NT2/D1 (cell line): ENCODE measurements around the gene ADGRA3.

Experiments
- DNase-seq: peaks from one replicate; pipeline ENCODE4 v3.0.0-alpha.2; 2011; ENCODE audit warnings: low read depth, low spot score
- H3K27me3 ChIP-seq: 2 replicates; pipeline ENCODE4 v1.6.0; 2011; ENCODE audit warnings: mild to moderate bottlenecking; ENCODE audit not compliant: insufficient read length, insufficient read depth
- H3K36me3 ChIP-seq: 2 replicates; pipeline ENCODE4 v1.6.1; 2011; ENCODE audit warnings: mild to moderate bottlenecking, low read length, mixed read lengths; ENCODE audit not compliant: insufficient read depth, insufficient read length
- H3K4me1 ChIP-seq: 2 replicates; pipeline ENCODE4 v1.5.1; 2011; ENCODE audit not compliant: insufficient read depth, insufficient read length
- H3K4me3 ChIP-seq: 2 replicates; pipeline ENCODE4 v1.5.1; 2011; ENCODE audit warnings: low read depth; ENCODE audit not compliant: insufficient read length
- H3K9ac ChIP-seq: 2 replicates; pipeline ENCODE4 v1.6.0; 2011; ENCODE audit warnings: low read depth; ENCODE audit not compliant: insufficient read length
- H3K9me3 ChIP-seq: 2 replicates; pipeline ENCODE4 v1.5.1; 2011; ENCODE audit warnings: mild to moderate bottlenecking, low read length; ENCODE audit not compliant: insufficient read depth
- SUZ12 ChIP-seq: IDR thresholded peaks from 2 replicates; pipeline ENCODE4 v1.6.1; 2011; ENCODE audit not compliant: insufficient read length, insufficient read depth; ENCODE audit errors: extremely low read depth
- YY1 ChIP-seq: IDR thresholded peaks from 2 replicates; pipeline ENCODE4 v1.6.1; 2011; ENCODE audit not compliant: insufficient read length, insufficient read depth
- ZNF274 ChIP-seq: IDR thresholded peaks from 2 replicates; pipeline ENCODE4 v1.6.1; 2011; ENCODE audit warnings: mild to moderate bottlenecking, low read depth, low read length

Gene ADGRA3

DNA sequence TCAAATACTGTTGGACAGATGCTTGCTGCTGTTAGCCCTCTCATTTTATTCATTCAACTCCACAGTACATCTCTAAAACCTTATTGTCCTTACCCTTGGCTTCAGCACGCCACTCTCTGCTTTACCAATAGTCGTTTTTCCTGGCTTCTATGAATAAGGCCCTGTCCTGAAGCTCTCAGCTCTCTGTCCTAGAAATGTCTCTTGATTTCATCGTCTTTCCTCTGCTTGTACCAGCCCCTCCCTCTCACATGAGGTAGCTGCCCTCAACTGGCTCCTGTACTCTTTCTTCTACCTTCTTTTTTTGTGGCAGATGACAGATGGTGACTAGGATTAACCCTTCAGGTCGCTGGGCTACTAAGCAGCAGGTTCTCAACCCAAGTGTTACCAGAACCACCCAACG, 11.4 kb downstream of the ADGRA3 start:
- no peaks in the 10 kb centered on the region for H3K36me3 ChIP-seq
- no peak for DNase-seq
- H3K4me1 ChIP-seq, result peaks cover 9% of the 10 kb centered on the region
- no peaks in the 10 kb centered on the region for H3K9me3 ChIP-seq
- H3K9ac ChIP-seq, result no peak overlapping the region
- TF ChIP-seq YY1 (no peak), SUZ12 (no peak), ZNF274 (no peak)
- no peaks in the 10 kb centered on the region for H3K27me3 ChIP-seq
- no peak overlapping the region for H3K4me3 ChIP-seq

DNA sequence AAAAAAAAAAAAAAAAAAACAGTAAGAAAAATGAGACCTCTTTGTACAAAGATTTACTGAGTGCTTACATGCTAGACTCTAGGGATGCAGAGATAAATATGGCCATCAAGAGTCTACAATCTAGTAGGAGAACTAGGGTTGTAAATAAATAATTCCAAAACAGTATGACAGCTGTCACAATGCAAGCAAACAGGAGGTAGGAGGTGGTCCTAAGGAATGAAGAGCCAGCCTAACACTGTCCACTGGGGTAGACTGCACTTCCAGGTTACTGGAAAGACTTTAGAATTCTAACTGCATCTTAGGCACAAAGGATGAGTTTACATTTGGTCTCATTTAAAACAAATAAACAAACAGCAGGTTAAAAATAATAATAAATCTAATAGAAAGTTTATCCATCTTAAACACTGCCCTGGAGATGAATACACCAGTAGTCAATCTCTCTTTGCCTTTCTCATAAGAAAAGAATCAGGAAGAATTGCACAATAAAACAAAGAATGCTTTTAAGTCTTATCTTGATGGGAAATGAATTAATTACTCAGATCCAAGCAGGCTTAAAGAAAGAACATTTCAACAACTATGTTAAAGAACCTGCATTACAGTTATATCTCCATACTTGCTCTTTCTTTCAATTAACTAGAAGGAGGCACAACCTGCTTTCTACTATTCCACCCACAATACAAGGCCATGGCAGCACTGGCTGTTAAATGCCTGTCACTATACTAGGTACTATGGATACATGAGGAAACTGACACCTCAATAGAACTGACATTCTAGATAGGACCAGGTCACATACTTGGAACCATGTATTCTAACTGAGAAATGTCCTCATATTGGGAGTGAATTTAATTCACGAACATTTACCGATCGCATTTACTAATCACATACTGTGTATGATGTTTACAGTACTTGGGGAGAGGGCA, 12.7 kb downstream of the ADGRA3 start:
- H3K9ac ChIP-seq, result no peak overlapping the region
- H3K36me3 ChIP-seq, result no peaks in the 10 kb centered on the region
- H3K27me3 ChIP-seq, result no peaks in the 10 kb centered on the region
- H3K4me3 ChIP-seq, result no peak overlapping the region
- peaks cover 9% of the 10 kb centered on the region for H3K4me1 ChIP-seq
- TF ChIP-seq ZNF274 (no peak), SUZ12 (no peak), YY1 (no peak)
- no peaks in the 10 kb centered on the region for H3K9me3 ChIP-seq
- no peak for DNase-seq

DNA sequence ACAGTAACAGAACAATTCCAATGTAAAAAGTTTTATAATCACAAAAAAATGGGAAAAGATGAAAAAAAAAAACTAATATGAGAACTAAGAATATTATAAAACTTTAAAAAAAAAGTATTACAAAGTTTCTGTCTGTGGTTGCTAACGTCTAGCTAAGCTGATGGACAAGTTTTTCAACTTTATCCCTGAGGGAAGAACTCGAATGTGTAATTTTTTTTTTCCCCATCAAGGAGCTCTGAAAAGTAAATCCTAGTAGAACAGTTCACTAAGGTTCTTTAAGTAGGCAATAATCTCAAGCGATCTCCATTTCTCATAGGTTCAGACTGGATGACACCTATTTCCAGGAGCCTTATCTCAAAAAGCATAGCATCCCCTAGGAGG, 14.2 kb downstream of the ADGRA3 start:
- no peak for DNase-seq
- no peaks in the 10 kb centered on the region for H3K27me3 ChIP-seq
- no peaks in the 10 kb centered on the region for H3K9me3 ChIP-seq
- no peak overlapping the region for H3K4me3 ChIP-seq
- H3K4me1 ChIP-seq, result peaks cover 9% of the 10 kb centered on the region
- H3K9ac ChIP-seq, result no peak overlapping the region
- H3K36me3 ChIP-seq, result no peaks in the 10 kb centered on the region
- TF ChIP-seq ZNF274 (no peak), SUZ12 (no peak), YY1 (no peak)

DNA sequence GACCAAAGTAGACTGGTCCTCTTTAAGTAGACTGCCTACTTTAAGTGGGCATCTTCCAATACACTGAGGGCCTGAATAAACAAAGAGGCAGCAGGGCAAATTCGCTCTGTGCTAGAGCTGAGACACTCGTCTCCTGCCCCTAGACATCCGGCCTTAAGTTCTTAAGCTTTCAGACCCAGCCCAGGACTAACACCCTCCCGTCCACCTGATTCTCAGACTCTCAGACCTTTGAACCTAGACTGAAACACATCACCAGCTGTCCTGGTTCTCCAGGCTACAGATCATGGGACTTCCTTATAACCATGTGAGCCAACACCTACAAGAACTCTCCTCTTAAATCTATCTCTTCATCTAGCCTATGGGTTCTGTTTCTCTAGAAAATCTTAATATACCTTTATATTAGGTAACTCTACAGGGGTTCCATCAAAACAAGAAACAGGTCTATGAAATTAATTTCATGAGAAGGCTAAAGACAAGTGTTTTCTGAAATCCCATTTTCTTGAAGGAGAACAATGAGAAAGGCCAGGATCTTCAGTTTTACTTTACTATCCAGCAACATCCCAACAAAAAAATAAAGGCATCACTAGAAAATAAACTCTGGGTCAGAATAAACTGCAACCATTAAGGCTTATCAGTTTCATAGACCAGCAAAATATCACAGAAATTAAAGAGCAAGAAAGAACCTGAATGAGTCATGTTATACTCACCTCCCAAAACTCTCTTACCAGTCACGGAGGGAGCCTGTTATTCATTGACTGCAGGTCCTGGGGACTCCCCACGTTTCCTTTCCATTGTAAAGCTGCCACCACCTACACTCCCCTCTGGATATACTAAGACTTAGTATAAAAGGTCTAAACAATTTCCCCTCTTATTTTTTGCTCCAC, 14.8 kb downstream of the ADGRA3 start:
- Histone ChIP-seq H3K27me3 (no peaks in the 10 kb centered on the region), H3K36me3 (peaks cover 1% of the 10 kb centered on the region), H3K4me1 (peaks cover 5% of the 10 kb centered on the region), H3K4me3 (no peak overlapping the region), H3K9ac (no peak overlapping the region), H3K9me3 (no peaks in the 10 kb centered on the region)
- no peak for DNase-seq
- TF ChIP-seq YY1 (no peak), SUZ12 (no peak), ZNF274 (no peak)

DNA sequence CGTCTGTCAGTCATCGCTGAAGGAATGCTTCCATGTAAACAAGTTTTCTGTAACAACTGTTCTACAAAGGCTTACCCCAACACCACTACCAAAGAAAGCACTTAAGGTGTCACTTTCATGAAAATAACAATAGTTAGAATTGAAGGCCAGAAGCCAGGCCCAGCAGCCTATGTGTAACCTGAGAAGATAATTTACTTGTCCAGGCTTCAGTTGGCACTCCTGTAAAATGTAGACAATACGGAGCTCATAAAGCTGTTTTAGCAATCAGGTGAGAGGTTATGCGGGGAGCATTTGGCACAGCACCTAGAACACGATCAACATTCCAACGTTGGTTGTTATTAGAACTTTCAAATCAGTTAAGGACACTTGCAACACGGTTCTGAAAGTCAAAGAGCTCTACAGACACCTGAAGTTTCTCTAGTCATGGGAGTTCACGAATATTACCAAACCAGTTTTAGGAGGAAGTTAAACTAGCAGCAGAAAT, 15.7 kb downstream of the ADGRA3 start:
- no peaks in the 10 kb centered on the region for H3K9me3 ChIP-seq
- no peak overlapping the region for H3K9ac ChIP-seq
- H3K36me3 ChIP-seq, result peaks cover 3% of the 10 kb centered on the region
- H3K4me1 ChIP-seq, result peaks cover 4% of the 10 kb centered on the region
- no peak for DNase-seq
- no peaks in the 10 kb centered on the region for H3K27me3 ChIP-seq
- no peak for TF ChIP-seq ZNF274
- no peak overlapping the region for H3K4me3 ChIP-seq

DNA sequence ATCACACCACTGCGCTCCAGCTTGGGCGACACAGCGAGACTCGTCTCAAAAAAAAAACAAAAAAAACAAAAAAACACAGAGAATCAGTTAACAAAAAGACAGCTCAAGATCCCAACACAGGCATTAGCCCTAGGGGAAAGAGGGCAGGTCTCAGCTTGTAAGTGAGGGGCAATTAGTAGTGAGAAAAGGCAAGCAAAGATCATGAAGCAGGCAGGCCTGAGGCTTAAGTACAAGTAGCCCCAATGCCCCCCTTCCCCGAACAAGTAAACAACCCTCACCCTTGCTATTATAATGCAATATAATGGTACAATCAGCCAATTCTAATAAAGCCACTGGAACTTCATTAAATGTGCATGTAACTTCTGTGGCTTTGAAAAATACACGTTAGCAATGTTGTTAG, 17.0 kb downstream of the ADGRA3 start:
- H3K9ac ChIP-seq, result no peak overlapping the region
- TF ChIP-seq ZNF274 (no peak), YY1 (no peak), SUZ12 (no peak)

More for the DNA sequence above, 17.0 kb downstream of the ADGRA3 start:
- no peak for DNase-seq
- Histone ChIP-seq H3K27me3 (no peaks in the 10 kb centered on the region), H3K4me1 (peaks cover 4% of the 10 kb centered on the region), H3K4me3 (no peak overlapping the region), H3K9me3 (no peaks in the 10 kb centered on the region), H3K36me3 (peaks cover 3% of the 10 kb centered on the region)
